AG04449 (cell line): ENCODE measurements around the gene PCNX1.

ENCODE experiments used
- CTCF ChIA-PET: fragments of 350-600 bp; formaldehyde crosslinking; extraction: SDS; loops from one replicate; lab custom pipeline; 2021; ENCODE audit warnings: antibody characterized with exemption; lab: Yijun Ruan, JAX
- POLR2A ChIA-PET: fragments of 400-600, 350-600 bp; formaldehyde crosslinking; extraction: SDS; loops from one replicate; lab custom pipeline; 2020; ENCODE audit warnings: antibody characterized with exemption, inconsistent platforms; lab: Yijun Ruan, JAX
- DNase-seq: peaks from one replicate; pipeline ENCODE4 v3.0.0-alpha.2; 2010; ENCODE audit warnings: low read depth, low spot score
- H3K4me3 ChIP-seq: 2 replicates; pipeline ENCODE4 v1.5.1; 2011; ENCODE audit warnings: low read depth, mild to moderate bottlenecking, control low read depth, low read length
- TF ChIP-seq, protein P1 (sequence below): IDR thresholded peaks from one replicate; pipeline ENCODE4 v1.5.1; 2011; ENCODE audit warnings: mild to moderate bottlenecking, moderate library complexity, low read length, control low read depth, inconsistent platforms; ENCODE audit not compliant: insufficient read depth; ENCODE audit errors: missing control alignments

The PCNX1 gene

GRCh38 chr14:70995671-70996070, 88.4 kb downstream of the PCNX1 start:
- CTCF ChIA-PET, result no interaction called here
- DNase-seq, result no peak
- TF ChIP-seq, protein P1, sequence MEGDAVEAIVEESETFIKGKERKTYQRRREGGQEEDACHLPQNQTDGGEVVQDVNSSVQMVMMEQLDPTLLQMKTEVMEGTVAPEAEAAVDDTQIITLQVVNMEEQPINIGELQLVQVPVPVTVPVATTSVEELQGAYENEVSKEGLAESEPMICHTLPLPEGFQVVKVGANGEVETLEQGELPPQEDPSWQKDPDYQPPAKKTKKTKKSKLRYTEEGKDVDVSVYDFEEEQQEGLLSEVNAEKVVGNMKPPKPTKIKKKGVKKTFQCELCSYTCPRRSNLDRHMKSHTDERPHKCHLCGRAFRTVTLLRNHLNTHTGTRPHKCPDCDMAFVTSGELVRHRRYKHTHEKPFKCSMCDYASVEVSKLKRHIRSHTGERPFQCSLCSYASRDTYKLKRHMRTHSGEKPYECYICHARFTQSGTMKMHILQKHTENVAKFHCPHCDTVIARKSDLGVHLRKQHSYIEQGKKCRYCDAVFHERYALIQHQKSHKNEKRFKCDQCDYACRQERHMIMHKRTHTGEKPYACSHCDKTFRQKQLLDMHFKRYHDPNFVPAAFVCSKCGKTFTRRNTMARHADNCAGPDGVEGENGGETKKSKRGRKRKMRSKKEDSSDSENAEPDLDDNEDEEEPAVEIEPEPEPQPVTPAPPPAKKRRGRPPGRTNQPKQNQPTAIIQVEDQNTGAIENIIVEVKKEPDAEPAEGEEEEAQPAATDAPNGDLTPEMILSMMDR, result no peak
- POLR2A ChIA-PET, result no interaction called here
- no peak overlapping the region for H3K4me3 ChIP-seq

GRCh38 chr14:70999117-70999516, 91.9 kb downstream of the PCNX1 start:
- ChIA-PET CTCF (interaction anchor here (0.9 to 5.2 kb wide), 6 partner anchors 9 to 182 kb away, joined by 3 to 20 read pairs (median 4); partner anchors contain the start of gene PCNX1), POLR2A (no interaction called here)
- H3K4me3 ChIP-seq, result no peak overlapping the region
- TF ChIP-seq, protein P1, result no peak
- DNase-seq, result no peak

DNA sequence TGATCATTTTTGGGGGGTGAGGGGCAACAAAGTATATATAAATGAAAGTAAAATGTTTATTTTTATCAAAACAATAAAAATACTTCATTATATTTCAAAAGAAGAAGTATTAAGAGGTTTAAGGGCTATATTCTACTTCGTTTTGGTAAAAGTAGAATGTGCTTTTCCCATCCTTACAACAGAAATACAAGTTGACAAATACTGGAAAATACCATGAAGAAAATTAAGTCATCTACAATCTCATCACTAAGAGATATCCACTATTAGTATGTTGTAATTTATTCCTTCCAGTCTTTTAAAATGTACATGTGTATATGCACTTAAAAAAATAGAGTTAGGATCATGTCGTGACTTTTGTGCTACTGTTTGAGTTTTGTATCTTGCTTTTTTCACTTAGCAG, 92.8 kb downstream of the PCNX1 start:
- ChIA-PET CTCF (interaction anchor here (1.9 to 5.2 kb wide), 3 partner anchors 12 to 181 kb away, joined by 4 to 20 read pairs (median 7); no protein-coding TSS in a partner anchor), POLR2A (no interaction called here)
- DNase-seq, result no peak
- TF ChIP-seq, protein P1, result no peak
- no peak overlapping the region for H3K4me3 ChIP-seq

DNA sequence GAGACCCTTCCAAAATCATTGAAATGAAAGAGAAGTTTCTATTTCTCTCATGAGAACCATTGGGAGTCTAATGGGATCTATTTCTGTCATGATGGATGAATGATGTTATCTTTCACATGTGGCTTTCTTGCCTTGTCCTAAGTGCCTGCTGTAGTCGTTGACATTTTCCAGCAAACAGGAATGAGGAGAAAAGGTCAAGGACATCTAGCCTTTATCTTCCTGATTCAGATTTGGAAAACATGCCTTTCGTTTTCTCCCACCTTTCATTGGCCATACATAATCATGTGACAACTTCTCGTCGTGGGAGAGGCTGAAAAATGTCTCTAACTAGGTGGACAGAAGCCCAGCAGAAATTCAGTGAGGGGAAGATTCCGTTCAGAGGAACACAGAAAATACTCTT, 94.5 kb downstream of the PCNX1 start:
- TF ChIP-seq, protein P1, result no peak
- CTCF ChIA-PET, result interaction anchor here (1.9 to 5.2 kb wide), 2 partner anchors 10 to 29 kb away, joined by 7 to 20 read pairs; no protein-coding TSS in a partner anchor

GRCh38 chr14:71003156-71003555, 95.9 kb downstream of the PCNX1 start:
- DNase-seq, result no peak
- TF ChIP-seq, protein P1, result no peak
- POLR2A ChIA-PET, result no interaction called here
- no peak overlapping the region for H3K4me3 ChIP-seq
- CTCF ChIA-PET, result no interaction called here

More for the DNA sequence above, 94.5 kb downstream of the PCNX1 start:
- no peak for DNase-seq
- POLR2A ChIA-PET, result no interaction called here
- H3K4me3 ChIP-seq, result no peak overlapping the region

DNA sequence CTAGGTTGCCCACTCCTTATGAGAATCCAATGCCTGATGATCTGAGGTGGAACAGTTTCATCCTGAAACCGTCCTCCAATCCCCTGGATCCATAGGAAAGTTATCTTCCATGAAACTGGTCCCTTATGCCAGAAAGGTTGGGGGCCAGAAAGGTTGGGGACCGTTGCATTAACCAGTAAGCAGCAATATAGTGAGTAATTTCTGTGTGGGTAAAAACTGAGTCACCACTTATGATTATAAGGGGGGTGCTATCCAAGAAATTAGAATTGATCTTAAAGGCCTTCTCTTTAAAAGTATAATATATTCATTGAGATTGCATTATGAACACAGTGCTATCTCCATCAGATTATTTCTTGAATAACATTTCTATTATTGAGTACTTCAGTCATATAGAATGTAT, 97.2 kb downstream of the PCNX1 start:
- TF ChIP-seq, protein P1, result no peak
- no peak for DNase-seq
- POLR2A ChIA-PET, result no interaction called here
- H3K4me3 ChIP-seq, result no peak overlapping the region
- CTCF ChIA-PET, result no interaction called here
